Measurements from ENCODE around the gene KSR2.

Gene KSR2

GRCh38 chr12:117437516-117438255 is 531.1 kb downstream of the KSR2 start (continued):
- TF ChIP-seq ZNF704 (tag by site-specific recombination; IDR thresholded peaks at IDR 0.05) (no peak), ZNF341 (tag by site-specific recombination; IDR thresholded peaks at IDR 0.05; ENCODE audit: low read depth) (no peak), ZFP69B (tag by site-specific recombination; IDR thresholded peaks at IDR 0.05) (no peak), WT1 (tag by site-specific recombination; IDR thresholded peaks at IDR 0.05) (no peak), ZNF274 (IDR thresholded peaks at IDR 0.05; ENCODE audit: low read length) (no peak), ZNF274 (tag by site-specific recombination; IDR thresholded peaks at IDR 0.05; ENCODE audit: borderline replicate concordance) (no peak), ZNF19 (tag by site-specific recombination; IDR thresholded peaks at IDR 0.05; ENCODE audit: low read depth) (no peak), ZNF514 (tag by site-specific recombination; IDR thresholded peaks at IDR 0.05) (no peak), SP3 (tag by site-specific recombination; IDR thresholded peaks at IDR 0.05) (no peak), ZNF140 (tag by site-specific recombination; IDR thresholded peaks at IDR 0.05) (no peak), ZBTB44 (tag by site-specific recombination; IDR thresholded peaks at IDR 0.05) (no peak)

- POLR2A ChIA-PET: no interaction called here
- no peaks in the 10 kb centered on the region for H3K36me3 ChIP-seq (ENCODE audit: control insufficient read depth in 2 of 2, insufficient read depth in 1 of 2, low read length in 2 of 2)
- peak; percentile 70 for TF ChIP-seq EGR2 (tag by site-specific recombination; IDR thresholded peaks at IDR 0.05; ENCODE audit: low read depth)
- no peak for TF ChIP-seq ZNF211 (tag by site-specific recombination; IDR thresholded peaks at IDR 0.05; ENCODE audit: low read depth)
- no peak for TF ChIP-seq ZNF23 (tag by site-specific recombination; IDR thresholded peaks at IDR 0.05; ENCODE audit: borderline replicate concordance)
- TF ChIP-seq ZFP3 (tag by site-specific recombination; IDR thresholded peaks at IDR 0.05; ENCODE audit: low read depth): no peak
- TF ChIP-seq MYNN (tag by site-specific recombination; IDR thresholded peaks at IDR 0.05; ENCODE audit: borderline replicate concordance): no peak
- no peak for TF ChIP-seq ZNF335 (tag by site-specific recombination; conservative IDR thresholded peaks at IDR 0.05)
- TF ChIP-seq ZFHX2 (tag by site-specific recombination; conservative IDR thresholded peaks at IDR 0.05): peak; percentile 62
Observed at GRCh38 chr12:117433878-117434277, 534.9 kb downstream of the KSR2 start.

GRCh38 chr12:117430246-117430645 is 538.5 kb downstream of the KSR2 start:
- Histone ChIP-seq H3K27ac (ENCODE audit: extremely low read depth, low read depth, low read length) (no peak overlapping the region), H3K36me3 (ENCODE audit: control insufficient read depth in 2 of 2, insufficient read depth in 1 of 2, low read length in 2 of 2) (no peaks in the 10 kb centered on the region), H3K9me3 (ENCODE audit: control insufficient read depth, insufficient read depth, low read depth, low read length) (no peaks in the 10 kb centered on the region), H3K4me3 (ENCODE audit: low read depth, low read length) (no peak overlapping the region), H3K4me1 (ENCODE audit: control insufficient read depth, insufficient read depth, low read length) (no peaks in the 10 kb centered on the region)
- TF ChIP-seq ZFP37 (tag by site-specific recombination; IDR thresholded peaks at IDR 0.05) (no peak), WT1 (tag by site-specific recombination; IDR thresholded peaks at IDR 0.05) (no peak), ZNF37A (tag by site-specific recombination; IDR thresholded peaks at IDR 0.05) (no peak), EGR2 (tag by site-specific recombination; IDR thresholded peaks at IDR 0.05; ENCODE audit: low read depth) (0 out of 2 replicates have a peak, but pooled peaks have one; percentile 8), ZNF24 (tag by site-specific recombination; IDR thresholded peaks at IDR 0.05) (no peak), ZNF654 (tag by site-specific recombination; IDR thresholded peaks at IDR 0.05; ENCODE audit: low read depth) (no peak)
- POLR2A ChIA-PET: no interaction called here
- CTCF ChIA-PET: interaction anchor here (0.8 to 2.1 kb wide), 2 partner anchors 63 to 425 kb away, joined by 4 to 8 read pairs; no protein-coding TSS in a partner anchor

More at GRCh38 chr12:117433878-117434277, 534.9 kb downstream of the KSR2 start:
- Histone ChIP-seq H3K4me1 (ENCODE audit: control insufficient read depth, insufficient read depth, low read length) (no peaks in the 10 kb centered on the region), H3K9me3 (ENCODE audit: control insufficient read depth, insufficient read depth, low read depth, low read length) (no peaks in the 10 kb centered on the region), H3K27ac (ENCODE audit: extremely low read depth, low read depth, low read length) (no peak overlapping the region), H3K4me3 (ENCODE audit: low read depth, low read length) (no peak overlapping the region)
- CTCF ChIA-PET: interaction anchor here (0.6 kb wide), 1 partner anchor 112 kb away, joined by 3 read pairs; no protein-coding TSS in a partner anchor

Data from HEK293 (cell line).